Mesenchymal stem cell (in vitro differentiated cells and primary cell): ENCODE data around the gene S1PR3.

ENCODE experiments used
- DNase-seq: peaks from one replicate; pipeline ENCODE4 v3.0.0-alpha.2; 2013
- H2AFZ ChIP-seq: one replicate; pipeline ENCODE4 v1.6.1; 2013; ENCODE audit warnings: low read depth, mild to moderate bottlenecking, control low read depth, inconsistent platforms, low read length, moderate library complexity
- H2AK5ac ChIP-seq: 2 replicates; pipeline ENCODE4 v1.6.1; 2013; ENCODE audit warnings: low read length, moderate library complexity, mild to moderate bottlenecking, inconsistent platforms; ENCODE audit not compliant: severe bottlenecking
- H2BK120ac ChIP-seq: one replicate; pipeline ENCODE4 v1.6.1; 2013; ENCODE audit warnings: low read depth, mild to moderate bottlenecking, inconsistent platforms, low read length, moderate library complexity
- H2BK12ac ChIP-seq, 2 experiments: one replicate each; pipeline ENCODE4 v1.6.1; 2013; ENCODE audit warnings: inconsistent platforms in 2 of 2, low read length in 2 of 2, mild to moderate bottlenecking in 2 of 2, moderate library complexity in 2 of 2, control low read depth in 1 of 2
- H2BK15ac ChIP-seq: one replicate; pipeline ENCODE4 v1.6.1; 2013; ENCODE audit warnings: mild to moderate bottlenecking, low read depth, inconsistent platforms; ENCODE audit not compliant: poor library complexity, severe bottlenecking
- H2BK5ac ChIP-seq: 2 replicates; pipeline ENCODE4 v1.6.1; 2013; ENCODE audit warnings: low read depth, mild to moderate bottlenecking, low read length, control low read depth, inconsistent platforms; ENCODE audit not compliant: poor library complexity, severe bottlenecking
- H3K14ac ChIP-seq, 2 experiments: one replicate each; pipeline ENCODE4 v1.6.1; 2013; ENCODE audit warnings: inconsistent platforms in 2 of 2, low read length in 2 of 2, control low read depth in 1 of 2, mild to moderate bottlenecking in 1 of 2, moderate library complexity in 1 of 2
- H3K18ac ChIP-seq, 2 experiments: one replicate each; pipeline ENCODE4 v1.6.1; 2013; ENCODE audit warnings: inconsistent platforms in 2 of 2, low read length in 2 of 2, control low read depth in 1 of 2, low read depth in 1 of 2, mild to moderate bottlenecking in 1 of 2
- H3K23ac ChIP-seq, 2 experiments: one replicate each; pipeline ENCODE4 v1.6.1; 2013; ENCODE audit warnings: inconsistent platforms in 2 of 2, low read length in 2 of 2, mild to moderate bottlenecking in 2 of 2, moderate library complexity in 2 of 2, control low read depth in 1 of 2
- H3K27ac ChIP-seq: 2 replicates; pipeline ENCODE4 v1.5.1; 2013; ENCODE audit warnings: mild to moderate bottlenecking, moderate library complexity, low read length, control low read depth, inconsistent platforms; ENCODE audit not compliant: poor library complexity, severe bottlenecking
- H3K27me3 ChIP-seq, 2 experiments: 2 replicates each; pipeline versions ENCODE4 v1.6.1 to v1.7.0; 2013; ENCODE audit warnings: low read length in 2 of 2, mild to moderate bottlenecking in 2 of 2, moderate library complexity in 2 of 2, control low read depth in 1 of 2, inconsistent platforms in 1 of 2; ENCODE audit not compliant: control insufficient read depth in 1 of 2, insufficient read depth in 1 of 2
- H3K36me3 ChIP-seq, 2 experiments: 2 replicates each; pipeline versions ENCODE4 v1.6.1 to v1.7.0; 2013; ENCODE audit warnings: low read length in 2 of 2, control low read depth in 1 of 2, inconsistent platforms in 1 of 2, low read depth in 1 of 2, mild to moderate bottlenecking in 1 of 2; ENCODE audit not compliant: insufficient read depth in 2 of 2, control insufficient read depth in 1 of 2
- H3K4ac ChIP-seq, 2 experiments: one replicate each; pipeline ENCODE4 v1.6.1; 2013; ENCODE audit warnings: inconsistent platforms in 2 of 2, low read length in 2 of 2, mild to moderate bottlenecking in 2 of 2, moderate library complexity in 2 of 2, control low read depth in 1 of 2, low read depth in 1 of 2
- H3K4me1 ChIP-seq: 2 replicates; pipeline ENCODE4 v1.6.1; 2013; ENCODE audit warnings: low read depth, low read length, control low read depth; ENCODE audit not compliant: control insufficient read depth, insufficient read depth
- H3K4me2 ChIP-seq: 2 replicates; pipeline ENCODE4 v1.6.1; 2013; ENCODE audit warnings: low read length, mild to moderate bottlenecking, inconsistent platforms; ENCODE audit not compliant: poor library complexity, severe bottlenecking
- H3K4me3 ChIP-seq, 2 experiments: 2 replicates each; pipeline versions ENCODE4 v1.5.1 to v1.7.0; 2013; ENCODE audit warnings: low read length in 2 of 2, mild to moderate bottlenecking in 2 of 2, control low read depth in 1 of 2, low read depth in 1 of 2; ENCODE audit not compliant: insufficient read depth in 1 of 2
- H3K79me1 ChIP-seq: replicated peaks from 2 replicates; pipeline ENCODE4 v1.6.1; 2013; ENCODE audit warnings: mild to moderate bottlenecking, control low read depth, low read length, inconsistent platforms; ENCODE audit not compliant: poor library complexity, severe bottlenecking
- H3K9ac ChIP-seq: 2 replicates; pipeline ENCODE4 v1.7.0; 2013; ENCODE audit warnings: mild to moderate bottlenecking, low read length, moderate library complexity
- H3K9me3 ChIP-seq: 2 replicates; pipeline ENCODE4 v1.7.0; 2013; ENCODE audit warnings: mild to moderate bottlenecking, low read length; ENCODE audit not compliant: control insufficient read depth
- H4K8ac ChIP-seq: one replicate; pipeline ENCODE4 v1.6.1; 2013; ENCODE audit warnings: inconsistent platforms, mild to moderate bottlenecking, low read length, moderate library complexity
- H4K91ac ChIP-seq: one replicate; pipeline ENCODE4 v1.6.1; 2013; ENCODE audit warnings: mild to moderate bottlenecking, low read length, inconsistent platforms
- WGBS: methylation state at CpG from one replicate; pipeline ENCODE4 v1.1.7; 2013; ENCODE audit warnings: mixed read lengths; 5-methylcytosine and 5-hydroxymethylcytosine counted together

S1PR3 gene

DNA sequence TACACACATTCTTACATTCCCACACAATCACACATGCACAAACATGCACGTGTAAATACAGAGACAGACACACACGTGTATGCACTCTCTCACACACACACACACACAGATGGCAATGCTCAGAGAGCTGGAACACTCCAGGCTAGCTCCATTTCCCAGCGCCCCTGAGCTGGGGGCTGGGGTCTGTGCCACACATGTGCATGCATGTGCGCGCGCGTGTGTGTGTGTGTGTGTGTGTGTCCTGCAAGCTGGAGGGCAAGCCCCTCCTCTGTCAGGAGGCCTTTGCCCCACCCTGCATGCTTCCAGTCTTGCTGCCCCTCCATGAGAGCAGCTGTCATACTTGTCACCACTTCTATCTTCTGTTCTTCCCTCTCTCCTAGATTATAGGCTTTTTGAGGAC is 16.6 kb upstream of the S1PR3 start:
- Histone ChIP-seq H2BK12ac (no peak overlapping the region), H4K91ac (no peak overlapping the region), H3K4me1 (peaks cover 2% of the 10 kb centered on the region), H3K27me3 (peaks cover 11 to 14% of the 10 kb centered on the region in 2 experiments), H3K9ac (no peak overlapping the region), H2AFZ (no peak overlapping the region), H3K9me3 (peaks cover 3% of the 10 kb centered on the region), H3K79me1 (no peaks in the 10 kb centered on the region), H3K14ac (no peak overlapping the region), H3K4me2 (no peak overlapping the region), H3K36me3 (no peaks in the 10 kb centered on the region), H3K23ac (no peak overlapping the region), H2BK5ac (no peak overlapping the region), H2BK120ac (no peak overlapping the region), H3K27ac (no peak overlapping the region), H2BK15ac (no peak overlapping the region), H4K8ac (no peak overlapping the region), H3K18ac (no peak overlapping the region), H3K4me3 (no peak overlapping the region), H2AK5ac (no peak overlapping the region), H3K4ac (no peak overlapping the region)
- WGBS: 95% methylated on average over 7 of the region's 7 CpGs
- DNase-seq: no peak

DNA sequence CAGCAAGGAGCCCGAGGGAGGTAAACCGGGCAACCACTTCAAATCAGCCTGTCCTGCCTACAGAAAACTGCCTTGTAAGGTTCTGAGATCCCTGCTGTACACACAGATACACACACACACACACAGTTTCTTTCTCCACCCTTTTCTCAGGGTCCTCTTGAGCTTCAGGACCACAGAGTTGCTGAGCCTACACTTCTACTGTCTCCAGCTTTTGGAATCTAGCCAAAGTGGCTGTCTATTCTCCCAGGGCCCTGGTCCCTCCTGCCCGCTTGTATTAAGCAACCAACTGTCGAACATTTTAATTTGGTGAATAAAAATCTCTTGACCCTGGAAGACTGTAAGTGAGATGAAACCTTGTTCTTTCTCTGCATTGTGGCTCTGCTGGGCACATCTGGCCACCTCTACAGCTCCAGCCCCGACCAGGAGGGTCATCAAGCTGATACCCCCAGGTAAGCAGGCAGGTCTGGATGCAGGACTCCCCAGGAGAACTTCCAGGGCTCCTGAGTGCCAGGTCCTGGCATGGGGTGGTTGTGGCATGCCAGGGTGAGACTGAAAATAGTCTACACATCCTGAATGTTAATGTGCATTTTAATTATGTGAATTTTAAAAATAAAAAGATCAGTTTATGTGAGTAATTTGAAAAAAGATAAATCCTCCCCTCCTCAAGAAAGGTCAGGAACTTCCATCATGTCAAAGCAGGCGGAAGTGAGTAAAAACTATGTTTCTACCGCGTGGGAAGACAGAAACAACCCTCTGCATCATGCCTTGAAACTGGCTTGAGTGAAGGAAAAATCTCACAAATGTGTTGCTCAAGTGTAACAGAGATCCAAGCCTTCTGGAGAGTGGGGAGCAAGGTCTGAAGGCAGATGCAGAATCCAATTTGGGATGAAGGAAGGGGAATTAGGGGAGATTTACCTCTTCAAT is 15.0 kb upstream of the S1PR3 start:
- DNase-seq: no peak
- peaks cover 2% of the 10 kb centered on the region for H3K4me1 ChIP-seq
- no peak overlapping the region for H2AK5ac ChIP-seq
- H3K9ac ChIP-seq: no peak overlapping the region
- peaks cover 7 to 13% of the 10 kb centered on the region in 2 experiments for H3K27me3 ChIP-seq
- peaks cover 3% of the 10 kb centered on the region for H3K9me3 ChIP-seq
- no peak overlapping the region for H3K23ac ChIP-seq
- H2BK12ac ChIP-seq: no peak overlapping the region
- H3K14ac ChIP-seq: no peak overlapping the region
- WGBS: 82% methylated on average over 8 of the region's 8 CpGs
- no peak overlapping the region for H3K27ac ChIP-seq
- no peaks in the 10 kb centered on the region for H3K36me3 ChIP-seq
- no peak overlapping the region for H4K91ac ChIP-seq
- no peaks in the 10 kb centered on the region for H3K79me1 ChIP-seq
- peak overlapping the region in 1 of 2 experiments; percentile 18 for H3K18ac ChIP-seq
- H2BK120ac ChIP-seq: no peak overlapping the region
- no peak overlapping the region for H3K4me3 ChIP-seq
- no peak overlapping the region for H3K4ac ChIP-seq
- no peak overlapping the region for H2BK15ac ChIP-seq
- H4K8ac ChIP-seq: no peak overlapping the region
- no peak overlapping the region for H2AFZ ChIP-seq
- no peak overlapping the region for H3K4me2 ChIP-seq
- H2BK5ac ChIP-seq: no peak overlapping the region

- Histone ChIP-seq H3K9me3 (peaks cover 3% of the 10 kb centered on the region), H4K8ac (no peak overlapping the region), H2BK12ac (no peak overlapping the region)
Observed at GRCh38 chr9:88976890-88977257, 14.4 kb upstream of the S1PR3 start.

DNA sequence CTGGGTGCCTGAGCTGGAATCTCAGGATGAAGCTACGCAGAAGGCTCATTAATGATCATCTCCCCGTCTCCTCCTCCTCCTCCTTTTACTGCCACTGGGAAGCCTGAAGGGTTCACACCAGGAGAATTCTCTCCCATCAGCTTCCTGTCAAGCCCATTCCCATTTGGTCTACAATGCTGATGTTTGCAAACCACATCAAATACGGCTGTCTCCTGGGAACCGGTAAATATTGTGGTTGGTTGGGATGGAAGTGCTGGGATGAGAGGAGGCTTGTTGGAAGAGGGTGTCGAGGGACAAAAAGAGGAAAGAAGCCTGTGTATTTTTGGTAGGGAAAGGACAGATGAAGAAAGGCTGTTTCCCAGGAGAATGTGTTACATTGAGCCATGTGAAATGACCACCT is 13.2 kb upstream of the S1PR3 start:
- H3K4ac ChIP-seq: no peak overlapping the region
- H3K14ac ChIP-seq: no peak overlapping the region
- no peak overlapping the region for H2BK12ac ChIP-seq
- H3K27ac ChIP-seq: no peak overlapping the region
- no peak overlapping the region for H2AFZ ChIP-seq
- H3K4me2 ChIP-seq: no peak overlapping the region
- H3K23ac ChIP-seq: no peak overlapping the region
- DNase-seq: peak; percentile 57
- 84% methylated on average over 5 of the region's 5 CpGs for WGBS
- no peaks in the 10 kb centered on the region for H3K36me3 ChIP-seq
- H2BK5ac ChIP-seq: no peak overlapping the region
- H3K27me3 ChIP-seq: peaks cover 7 to 13% of the 10 kb centered on the region in 2 experiments
- peaks cover 8% of the 10 kb centered on the region for H3K9me3 ChIP-seq
- H3K18ac ChIP-seq: no peak overlapping the region
- no peak overlapping the region for H4K91ac ChIP-seq
- no peak overlapping the region for H2BK15ac ChIP-seq
- H3K4me3 ChIP-seq: no peak overlapping the region
- no peaks in the 10 kb centered on the region for H3K79me1 ChIP-seq
- no peak overlapping the region for H3K9ac ChIP-seq
- no peak overlapping the region for H4K8ac ChIP-seq
- H2BK120ac ChIP-seq: no peak overlapping the region
- H2AK5ac ChIP-seq: no peak overlapping the region
- H3K4me1 ChIP-seq: no peaks in the 10 kb centered on the region

More at GRCh38 chr9:88976890-88977257, 14.4 kb upstream of the S1PR3 start:
- no peak overlapping the region for H3K23ac ChIP-seq
- WGBS: 88% methylated on average over 5 of the region's 5 CpGs
- no peak for DNase-seq
- H2BK120ac ChIP-seq: no peak overlapping the region
- H3K4ac ChIP-seq: no peak overlapping the region
- no peaks in the 10 kb centered on the region for H3K79me1 ChIP-seq
- no peak overlapping the region for H3K18ac ChIP-seq
- H2BK15ac ChIP-seq: no peak overlapping the region
- no peak overlapping the region for H3K9ac ChIP-seq
- no peak overlapping the region for H2AFZ ChIP-seq
- H3K27me3 ChIP-seq: peaks cover 7 to 13% of the 10 kb centered on the region in 2 experiments
- no peak overlapping the region for H3K14ac ChIP-seq
- no peak overlapping the region for H2AK5ac ChIP-seq
- no peak overlapping the region for H3K4me3 ChIP-seq
- H4K91ac ChIP-seq: no peak overlapping the region
- no peaks in the 10 kb centered on the region for H3K4me1 ChIP-seq
- H3K36me3 ChIP-seq: no peaks in the 10 kb centered on the region
- H3K27ac ChIP-seq: no peak overlapping the region
- no peak overlapping the region for H3K4me2 ChIP-seq
- H2BK5ac ChIP-seq: no peak overlapping the region
